Measurements from ENCODE around the gene NEMP2. TPM values are rescaled to one million over a fixed set of nuclear protein-coding genes. Genes with fewer than 3 reads are reported as not detected.

Gene NEMP2
- total and polyA plus RNA-seq, 2 of the 8 experiments (the other 6 are each of a cell fraction or from before 2014, with no cell fraction given), result 3.1 to 5.3 TPM

DNA sequence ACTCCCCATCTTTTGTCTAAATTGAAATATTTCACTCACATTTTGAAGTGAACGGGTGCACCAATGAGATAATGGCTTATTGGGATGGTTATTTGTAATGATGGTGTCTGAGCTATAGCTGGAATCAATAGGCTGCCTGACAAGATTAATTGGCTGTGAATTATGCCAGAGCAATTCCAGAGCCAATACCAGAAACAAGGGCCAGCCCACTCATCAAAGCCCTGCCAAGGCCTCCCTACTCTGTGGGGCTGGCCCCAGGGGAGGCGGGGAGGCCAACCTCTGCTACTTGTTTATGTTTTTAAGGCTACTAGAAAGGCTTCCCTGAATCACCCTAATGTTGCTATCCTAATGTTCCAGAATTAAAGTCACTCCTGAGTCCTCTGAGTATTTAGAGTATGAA lies 29.1 kb upstream of the NEMP2 start:
- no peak overlapping the region for H3K56ac ChIP-seq (replicated peaks; ENCODE audit: insufficient read length, low read depth, low read length)
- FAIRE-seq (no peak), DNase-seq (ENCODE audit: low read depth in 1 of 2, low spot score in 2 of 2) (no peak)
- no peaks in the 10 kb centered on the region for H3K79me2 ChIP-seq (ENCODE audit: control insufficient read depth in 1 of 2, insufficient read depth in 2 of 2, low read length in 2 of 2)
- ChIA-PET POLR2A (ENCODE audit: partially characterized antibody) (interaction anchor here (1.0 to 1.3 kb wide), 2 partner anchors 12 to 13 kb away, joined by 3 read pairs; no protein-coding TSS in a partner anchor), CTCF (ENCODE audit: partially characterized antibody) (interaction anchor here (1.4 to 1.5 kb wide), 2 partner anchors 11 to 21 kb away, joined by 3 read pairs; no protein-coding TSS in a partner anchor)
- 90% methylated on average over 2 of the region's 2 CpGs; no CpG with 5 or more reads in 1 of the 2 experiments for WGBS, 2 experiments (ENCODE audit: extremely low coverage in 1 of 2, insufficient coverage in 1 of 2, insufficient read length in 1 of 2, insufficient replicate concordance in 2 of 2, low coverage in 1 of 2, low lambda C conversion rate in 2 of 2, missing lambda C conversion rate in 1 of 2)
- H3K4ac ChIP-seq (replicated peaks; ENCODE audit: insufficient read length, low read depth, low read length), result no peak overlapping the region
- no peak overlapping the region for H2BK20ac ChIP-seq (ENCODE audit: low read length)
- H2BK12ac ChIP-seq (ENCODE audit: low read depth, low read length), result no peak overlapping the region
- H2BK120ac ChIP-seq (replicated peaks; ENCODE audit: low read depth, low read length), result no peak overlapping the region
- H2BK5ac ChIP-seq (ENCODE audit: low read depth, low read length), result no peak overlapping the region
- H2BK15ac ChIP-seq (ENCODE audit: low read length), result no peak overlapping the region
- no peak overlapping the region for H2AFZ ChIP-seq (ENCODE audit: low read length)
- H4K8ac ChIP-seq (ENCODE audit: extremely low read depth, insufficient read depth, low read length), result no peak overlapping the region
- no peak overlapping the region for H3K23ac ChIP-seq (ENCODE audit: insufficient read length)
- no peak overlapping the region for H3K14ac ChIP-seq (ENCODE audit: insufficient read length)
- no peaks in the 10 kb centered on the region for H4K20me1 ChIP-seq (replicated peaks in 1 of 2; ENCODE audit: control insufficient read depth in 1 of 2, insufficient read depth in 2 of 2, low read length in 2 of 2)
- TF ChIP-seq HDAC2 (IDR thresholded peaks at IDR 0.05; ENCODE audit: borderline replicate concordance in 1 of 2, low read depth in 2 of 2, low read length in 2 of 2), result no peak
- TF ChIP-seq MAFK (IDR thresholded peaks at IDR 0.05; ENCODE audit: low read depth, low read length), result no peak
- TF ChIP-seq SRF (IDR thresholded peaks at IDR 0.05; ENCODE audit: low read depth, low read length), result no peak
- TF ChIP-seq CHD1 (IDR thresholded peaks at IDR 0.05; ENCODE audit: low read depth, low read length), result no peak
- TF ChIP-seq CTBP2 (IDR thresholded peaks at IDR 0.05; ENCODE audit: borderline replicate concordance, insufficient read depth, insufficient read length, low read length), result no peak
- TF ChIP-seq SP1 (IDR thresholded peaks at IDR 0.05; ENCODE audit: low read depth, low read length), result no peak
- TF ChIP-seq FOSL1 (IDR thresholded peaks at IDR 0.05; ENCODE audit: insufficient read depth, low read depth, low read length), result no peak
- TF ChIP-seq SP2 (IDR thresholded peaks at IDR 0.05; ENCODE audit: low read length), result no peak
- no peak for TF ChIP-seq BACH1 (IDR thresholded peaks at IDR 0.05; ENCODE audit: low read length)
- TF ChIP-seq TCF12 (IDR thresholded peaks at IDR 0.05; ENCODE audit: low read depth, low read length), result no peak
- TF ChIP-seq ZNF274 (IDR thresholded peaks at IDR 0.05; ENCODE audit: borderline replicate concordance, extremely low read depth, low read length), result no peak
- no peak for TF ChIP-seq TEAD4 (IDR thresholded peaks at IDR 0.05; ENCODE audit: low read depth, low read length)
- no peak overlapping the region for H2AK5ac ChIP-seq (ENCODE audit: low read depth, low read length)
- peaks cover 0 to 6% (median 4%) of the 10 kb centered on the region in 4 experiments; a peak in 4 of 7 replicates for H3K4me1 ChIP-seq (replicated peaks in 1 of 4; ENCODE audit: control insufficient read depth in 3 of 4, insufficient read depth in 4 of 4, low read length in 3 of 4)
- H4K5ac ChIP-seq (ENCODE audit: insufficient read length, low read depth, low read length), result no peak overlapping the region
- no peaks in the 10 kb centered on the region for H3K79me1 ChIP-seq (ENCODE audit: low read depth, low read length)
- no peaks in the 10 kb centered on the region for H3K36me3 ChIP-seq (ENCODE audit: control insufficient read depth in 2 of 4, insufficient read depth in 4 of 4, low read length in 3 of 4)
- H3K9ac ChIP-seq (replicated peaks in 1 of 4; ENCODE audit: extremely low read depth in 1 of 4, low read depth in 3 of 4, low read length in 3 of 4), result no peak overlapping the region
- no peaks in the 10 kb centered on the region for H3K23me2 ChIP-seq (ENCODE audit: low read depth, low read length)
- no peak overlapping the region for H3K4me2 ChIP-seq (ENCODE audit: insufficient read depth in 1 of 2, low read depth in 2 of 2, low read length in 2 of 2)
- H3K4me3 ChIP-seq (ENCODE audit: extremely low read depth in 1 of 4, insufficient read depth in 2 of 4, low read depth in 3 of 4, low read length in 4 of 4), result no peak overlapping the region
- no peak overlapping the region for H3K27ac ChIP-seq (ENCODE audit: low read depth, low read length)
- no peak overlapping the region for H3K18ac ChIP-seq (ENCODE audit: extremely low read depth, low read length)
- no peaks in the 10 kb centered on the region for H3K27me3 ChIP-seq (replicated peaks in 1 of 4; ENCODE audit: control insufficient read depth in 3 of 4, extremely low read depth in 1 of 4, insufficient read depth in 3 of 4, low read length in 3 of 4)
- no peaks in the 10 kb centered on the region; a peak in 1 of 4 replicates for H3K9me3 ChIP-seq (ENCODE audit: insufficient read depth in 2 of 2, low read depth in 1 of 2, low read length in 1 of 2)
- H4K91ac ChIP-seq (replicated peaks; ENCODE audit: insufficient read length, low read length), result no peak overlapping the region

Measured in H1 (cell line).